GM19438 (cell line): Measurements from ENCODE around the gene PLEKHA6.

Experiments
- ATAC-seq: cut with Tn5 transposase; IDR thresholded peaks from one replicate; pipeline ENCODE4 v1.9.1; 2021; ENCODE audit warnings: low read depth; ENCODE audit not compliant: unreplicated experiment

The PLEKHA6 gene

DNA sequence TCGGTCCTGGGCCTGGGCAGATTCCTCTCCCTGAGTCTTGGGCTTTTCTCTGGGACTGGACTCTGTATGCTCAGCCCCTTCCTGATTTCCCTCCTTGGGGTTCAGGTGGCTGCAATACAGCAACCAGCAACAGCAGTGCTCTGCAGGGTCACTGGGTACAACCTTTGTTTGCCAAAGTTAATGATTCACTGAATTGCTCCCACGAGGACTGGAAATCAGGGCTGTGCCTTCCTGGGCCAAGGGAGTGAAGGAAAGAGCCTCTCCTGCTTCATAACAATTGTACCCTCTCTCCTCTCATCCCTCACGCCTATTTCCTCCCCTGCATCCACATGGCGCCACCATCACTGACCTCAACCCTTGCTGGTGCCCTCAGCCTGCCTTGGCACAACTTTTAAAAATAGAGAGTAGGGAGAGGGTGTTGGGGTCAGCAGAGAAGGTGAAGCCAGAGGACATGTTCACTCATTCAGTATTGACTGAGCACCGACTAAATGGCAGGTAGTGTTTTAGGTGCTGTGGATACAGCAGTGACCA, 93.2 kb downstream of the PLEKHA6 start:
- no peak for ATAC-seq

DNA sequence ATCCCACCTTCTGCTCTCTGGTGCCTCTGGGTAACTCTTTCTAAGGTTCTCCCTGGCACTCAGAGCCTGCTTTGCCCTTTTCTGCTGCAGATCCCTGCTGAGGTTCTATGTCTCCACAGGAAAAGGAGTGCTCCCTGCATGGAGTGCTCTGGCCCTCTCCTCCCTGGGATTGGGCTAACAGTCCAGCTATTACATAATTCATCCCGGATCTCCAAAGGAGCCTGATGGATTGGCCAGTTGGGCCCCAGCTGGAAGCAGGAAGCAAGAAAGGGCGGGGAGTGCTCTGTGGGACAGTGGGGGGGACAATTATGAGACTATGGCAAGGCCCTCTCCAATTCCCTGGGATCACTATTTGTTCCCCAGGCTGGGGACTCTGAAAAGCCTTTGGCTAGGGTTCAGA, 94.1 kb downstream of the PLEKHA6 start:
- ATAC-seq = no peak

DNA sequence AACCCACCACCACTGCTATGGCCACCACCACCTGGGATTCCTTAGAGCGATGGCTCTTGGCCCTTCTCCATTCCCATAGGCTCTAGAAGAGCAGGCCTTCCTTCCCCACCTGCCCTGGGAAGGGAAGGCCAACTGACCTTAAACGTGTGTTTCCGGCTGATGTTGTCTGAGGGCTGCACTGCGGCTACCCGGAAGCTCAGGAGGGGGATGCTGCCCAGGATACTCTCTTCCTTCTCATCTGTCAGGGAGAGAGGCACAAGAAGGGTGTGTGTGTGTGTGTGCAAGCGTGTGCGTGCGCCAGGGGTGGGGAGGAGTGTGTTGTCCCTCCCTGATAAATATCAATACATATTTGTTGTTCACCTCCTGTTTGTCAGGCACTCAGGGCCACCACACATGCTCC, 94.9 kb downstream of the PLEKHA6 start:
- no peak for ATAC-seq

DNA sequence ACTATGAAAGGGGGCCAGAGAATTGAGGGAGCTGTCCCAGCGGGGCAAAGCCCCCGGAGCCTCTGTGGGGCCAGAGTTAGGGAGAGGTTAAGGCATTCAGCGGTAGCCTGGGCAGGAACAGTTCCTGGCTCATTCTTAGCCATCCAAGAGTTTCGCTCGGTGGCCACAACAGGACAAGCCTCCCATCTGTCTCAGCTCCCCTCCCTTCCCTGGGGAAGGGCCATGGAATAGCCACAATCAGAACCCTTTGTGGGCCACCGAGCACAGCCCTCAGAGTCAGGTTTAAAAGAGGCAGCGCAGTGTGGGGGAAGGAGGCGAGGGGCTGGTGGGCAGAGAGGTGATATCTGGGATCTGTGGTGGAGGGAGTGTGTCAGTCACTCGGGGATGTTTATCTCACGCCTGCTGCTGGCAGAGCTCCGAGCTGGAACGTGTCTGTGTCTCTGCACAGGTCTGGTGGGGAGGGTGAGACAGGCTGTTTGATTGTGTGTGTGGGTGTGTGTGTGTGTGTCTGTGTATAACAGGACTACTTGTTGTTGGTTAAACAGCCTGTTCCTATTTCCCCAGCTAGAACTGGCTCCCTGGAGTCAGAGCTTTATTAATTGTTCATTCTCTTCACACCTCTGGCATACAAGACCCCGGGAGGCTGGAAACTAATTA, 96.3 kb downstream of the PLEKHA6 start:
- ATAC-seq = no peak

DNA sequence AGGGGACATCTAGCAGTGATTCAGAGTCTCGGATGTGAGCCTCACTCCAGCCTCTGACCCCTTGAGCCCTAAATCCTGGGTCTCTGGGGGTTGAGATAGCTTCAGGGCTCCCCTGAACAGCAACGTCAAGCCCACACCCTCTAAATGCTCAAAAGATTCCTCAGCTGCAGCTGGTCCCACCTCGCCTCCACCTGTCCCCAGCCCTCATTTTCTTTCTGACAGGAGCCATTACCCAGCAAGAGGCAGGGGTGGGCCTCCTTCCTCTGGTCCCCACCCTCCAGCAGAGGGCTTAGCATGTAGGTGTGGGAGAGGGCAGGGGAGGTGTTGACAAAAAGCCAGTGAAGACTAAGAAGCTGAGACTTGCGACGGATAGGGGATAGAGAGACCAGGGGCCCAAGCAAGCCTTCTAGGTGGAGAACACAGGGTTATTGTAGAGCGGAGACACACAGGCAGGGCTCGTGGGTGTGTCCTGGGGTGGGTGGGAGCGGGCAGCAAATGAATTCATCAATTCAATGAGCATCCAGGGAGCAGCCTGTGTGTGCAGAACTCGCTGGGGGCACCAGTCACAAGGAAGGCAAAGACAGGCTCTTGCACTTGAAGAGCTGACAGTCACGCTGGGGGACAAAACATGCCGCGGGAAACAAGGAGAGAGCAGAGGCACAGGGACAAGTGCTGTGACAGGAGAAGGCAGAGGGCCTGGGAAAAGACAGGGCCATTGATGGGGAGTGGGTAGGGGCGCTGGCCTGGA, 97.0 kb downstream of the PLEKHA6 start:
- no peak for ATAC-seq

DNA sequence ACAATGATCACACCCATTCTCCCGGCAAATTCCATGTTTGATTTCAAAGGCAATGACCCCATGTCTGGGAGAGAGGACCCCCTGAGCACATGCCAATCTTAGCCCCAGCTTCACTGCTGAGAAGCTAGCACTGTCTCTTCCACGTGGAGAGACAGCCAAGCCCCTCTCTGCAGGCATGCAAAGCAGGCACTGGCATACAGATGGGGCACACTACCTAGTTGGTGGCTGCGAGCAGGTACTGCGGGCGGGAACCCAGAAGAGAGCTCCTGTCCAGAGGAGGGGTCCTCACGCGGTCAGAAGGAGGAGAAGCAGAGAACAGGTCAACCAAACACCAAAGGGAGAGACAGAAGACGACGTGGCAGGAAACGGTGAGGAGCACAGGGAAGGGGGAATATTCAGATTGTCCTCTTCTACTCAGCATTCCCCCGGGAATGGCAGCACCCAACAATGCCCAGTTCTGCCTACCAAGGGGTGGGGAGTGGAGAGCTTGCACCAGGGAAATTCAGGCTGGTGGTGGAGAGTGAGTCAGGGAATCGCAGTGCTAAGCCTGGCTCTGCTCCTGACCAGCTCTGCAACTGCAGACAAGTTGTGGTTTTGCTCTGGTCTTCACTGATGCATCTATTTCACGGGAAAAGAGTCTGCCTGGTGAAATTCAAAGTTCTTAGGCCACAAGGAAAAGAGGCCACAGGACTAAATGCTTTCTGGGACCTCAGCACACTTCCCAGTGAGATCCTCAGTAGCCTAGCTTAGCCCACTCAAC, 97.8 kb downstream of the PLEKHA6 start:
- no peak for ATAC-seq

DNA sequence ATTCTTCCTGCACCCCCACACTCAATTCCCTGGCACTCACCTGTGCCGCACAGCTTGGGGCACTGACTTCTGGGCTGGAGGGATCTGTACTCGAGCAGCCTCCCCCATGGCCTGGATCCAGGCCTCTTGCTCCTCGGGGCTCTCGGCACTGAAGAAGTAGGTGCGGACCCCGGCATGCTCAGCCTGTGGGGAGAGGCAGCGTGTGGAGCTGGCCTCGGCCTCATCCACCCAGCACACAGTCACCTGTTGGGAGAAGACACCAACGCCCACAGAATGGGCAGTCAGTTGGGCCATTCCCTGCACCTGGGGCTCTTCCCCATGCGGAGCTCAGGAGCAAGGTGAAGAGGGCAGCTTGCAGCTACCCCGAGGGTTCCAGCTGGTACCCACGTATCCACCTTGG, 98.5 kb downstream of the PLEKHA6 start:
- ATAC-seq = no peak

DNA sequence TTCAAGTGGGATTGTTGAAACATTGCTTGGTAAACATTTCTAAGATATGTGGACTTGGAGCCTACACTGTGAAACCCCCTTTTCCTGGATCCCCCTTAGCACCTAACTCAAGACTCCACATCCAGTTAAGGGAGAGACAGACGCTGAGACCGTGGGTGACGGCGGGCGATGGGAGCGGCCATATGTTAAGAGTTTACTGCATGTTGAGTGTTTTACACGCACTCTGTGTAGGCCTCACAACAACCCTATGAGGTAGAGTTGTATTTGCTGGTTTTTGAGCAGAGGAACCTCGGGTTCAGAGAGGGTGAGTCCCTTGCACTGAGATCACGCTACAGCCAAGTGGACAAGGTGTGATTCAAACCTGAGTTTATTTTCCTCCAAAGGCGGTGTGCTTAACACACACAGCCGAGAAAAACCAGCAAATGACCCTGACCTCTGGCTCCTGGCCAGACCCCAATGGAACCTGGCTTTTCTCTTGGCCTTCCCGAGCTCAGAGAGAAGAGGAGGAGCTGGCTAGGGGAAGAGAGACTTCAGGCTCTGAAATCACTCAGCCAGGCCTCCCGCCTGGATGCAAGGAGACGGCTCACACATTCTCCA, 99.0 kb downstream of the PLEKHA6 start:
- ATAC-seq = no peak

DNA sequence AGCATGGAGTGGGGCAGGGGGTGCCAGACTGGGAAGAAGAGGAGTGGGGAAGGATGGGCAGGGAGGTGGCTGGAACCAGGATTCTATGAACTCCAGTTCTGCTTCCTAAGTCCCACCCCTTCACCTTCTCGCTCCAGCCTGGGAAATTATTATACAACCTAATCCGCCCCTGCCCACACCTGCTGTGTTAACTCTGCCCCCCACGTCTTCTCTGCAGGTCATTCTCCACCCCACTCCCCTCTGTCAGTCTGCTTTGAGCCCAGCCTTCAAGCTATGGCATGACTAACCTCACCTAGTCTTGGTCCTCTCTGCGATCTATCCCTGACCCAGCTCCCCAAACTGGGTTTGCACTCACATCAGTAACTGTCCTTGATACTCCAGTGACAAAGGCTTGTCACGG, 99.9 kb downstream of the PLEKHA6 start:
- ATAC-seq = no peak

DNA sequence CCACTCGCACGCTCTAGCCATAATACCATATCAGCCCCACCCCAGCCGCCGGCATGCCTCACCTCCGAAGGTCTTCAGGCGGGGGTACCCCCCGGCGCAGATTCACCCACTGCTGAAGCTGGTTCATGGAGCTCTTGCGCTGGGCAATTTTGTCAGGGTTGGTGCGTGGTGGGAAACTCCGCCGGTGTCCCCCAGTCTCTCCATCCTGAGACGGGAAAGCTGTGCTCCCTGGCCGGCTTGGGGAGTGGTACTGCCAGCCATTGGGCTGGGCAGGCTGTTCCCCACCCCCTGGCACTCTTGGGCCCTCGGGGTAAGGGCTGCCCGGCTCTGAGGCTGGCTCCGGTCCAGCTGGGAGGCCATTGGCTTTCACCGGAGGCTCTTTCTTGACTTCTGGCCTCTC, 100.5 kb downstream of the PLEKHA6 start:
- ATAC-seq = no peak

DNA sequence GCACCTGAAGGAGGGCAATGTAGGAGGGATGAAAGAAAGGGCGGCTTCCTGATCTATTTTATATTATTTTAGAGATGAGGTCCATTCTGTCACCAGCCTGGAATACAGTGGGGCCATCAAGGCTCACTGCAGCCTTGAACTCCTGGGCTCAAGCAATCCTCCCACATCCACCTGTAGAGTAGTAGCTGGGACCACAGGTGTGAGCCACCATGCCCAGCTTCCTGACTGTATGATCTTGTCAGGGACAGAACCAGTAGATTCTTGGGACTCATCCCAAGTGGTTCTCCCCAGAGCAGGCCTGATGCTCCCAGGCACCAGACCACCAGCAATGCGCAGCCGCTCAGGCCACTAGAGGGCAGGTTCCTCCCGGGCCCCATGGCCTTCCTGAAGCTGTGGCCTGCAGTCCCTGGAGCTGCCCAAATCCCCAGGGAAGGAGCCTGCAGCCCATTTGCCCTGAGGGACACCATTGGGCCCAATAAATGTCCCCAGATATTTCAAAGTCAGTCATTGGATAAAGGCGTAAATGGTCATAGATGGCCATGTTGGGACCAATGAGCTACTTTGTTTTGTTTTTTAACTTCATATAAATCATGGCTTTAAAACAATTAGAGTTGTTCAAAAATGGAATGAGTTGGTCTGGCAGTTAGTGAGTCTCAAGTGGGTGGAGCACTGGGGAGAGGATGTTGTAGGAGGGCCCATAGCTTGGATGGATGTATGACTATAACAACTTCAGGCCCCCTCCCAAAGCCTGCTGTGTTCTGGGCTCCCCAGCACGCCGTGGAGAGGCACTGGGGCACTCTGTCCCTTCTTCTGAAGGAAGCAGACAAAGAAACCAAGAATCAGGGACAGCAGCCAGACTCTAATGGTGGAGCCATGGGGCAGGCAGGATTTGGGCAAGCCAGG, 101.3 kb downstream of the PLEKHA6 start:
- ATAC-seq = no peak

DNA sequence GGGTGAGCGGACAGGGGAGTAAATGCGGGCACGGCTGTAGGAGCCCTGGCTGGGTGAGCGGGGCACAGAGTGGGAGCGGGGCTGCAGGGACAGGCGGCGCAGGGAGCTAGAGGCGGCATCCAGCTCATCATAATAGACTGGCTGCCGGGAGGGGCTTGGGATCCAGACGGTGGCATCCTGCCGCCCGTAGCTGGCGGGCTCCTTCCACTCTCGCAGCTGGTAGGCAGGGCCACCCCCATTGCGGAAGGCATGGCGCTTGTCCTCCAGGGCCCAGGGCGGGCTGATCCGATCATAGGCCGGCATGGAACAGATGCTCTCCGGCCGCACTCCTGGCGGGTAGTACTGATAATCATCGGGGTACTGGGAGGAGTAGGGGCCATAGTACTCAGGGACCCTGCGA, 102.3 kb downstream of the PLEKHA6 start:
- no peak for ATAC-seq

DNA sequence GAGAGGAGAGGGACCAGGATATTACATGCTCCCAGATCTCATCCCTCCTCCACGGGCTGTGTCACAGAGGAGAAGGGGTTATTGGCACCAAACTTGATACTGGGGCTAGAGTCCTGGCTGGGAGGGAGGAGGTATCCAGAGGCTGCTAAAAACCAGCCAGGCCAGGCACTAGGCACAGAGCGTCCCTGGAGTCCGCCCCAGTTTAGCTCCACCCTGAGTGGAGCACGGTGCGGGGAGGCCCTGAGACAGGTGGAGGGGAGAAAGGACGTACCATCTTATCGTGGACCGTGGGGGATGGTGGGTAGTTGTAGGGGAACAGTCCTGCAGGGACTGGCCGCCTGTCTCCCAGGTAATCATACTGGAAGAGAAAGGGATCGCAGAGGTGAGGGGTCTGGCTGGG, 103.2 kb downstream of the PLEKHA6 start:
- no peak for ATAC-seq

DNA sequence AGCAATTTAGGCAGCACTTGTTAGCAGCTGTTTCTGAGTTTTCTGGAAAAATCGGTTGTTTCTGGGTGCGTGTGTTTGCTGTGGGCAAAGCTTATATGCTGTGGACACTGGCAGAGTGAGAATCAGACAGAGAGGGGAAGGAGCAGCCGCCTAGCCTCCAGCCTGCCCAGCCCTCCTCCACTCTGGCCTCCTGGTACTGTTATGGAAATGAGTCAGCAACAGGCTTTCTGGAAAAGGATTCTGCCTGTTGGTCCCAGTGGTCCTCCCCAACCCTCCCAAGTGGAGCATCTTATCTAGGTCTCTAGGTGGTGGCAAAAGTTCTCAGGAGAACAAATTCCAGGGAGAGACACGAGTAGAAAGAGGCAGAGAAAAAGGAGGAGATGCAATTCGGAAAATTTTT, 103.8 kb downstream of the PLEKHA6 start:
- no peak for ATAC-seq

DNA sequence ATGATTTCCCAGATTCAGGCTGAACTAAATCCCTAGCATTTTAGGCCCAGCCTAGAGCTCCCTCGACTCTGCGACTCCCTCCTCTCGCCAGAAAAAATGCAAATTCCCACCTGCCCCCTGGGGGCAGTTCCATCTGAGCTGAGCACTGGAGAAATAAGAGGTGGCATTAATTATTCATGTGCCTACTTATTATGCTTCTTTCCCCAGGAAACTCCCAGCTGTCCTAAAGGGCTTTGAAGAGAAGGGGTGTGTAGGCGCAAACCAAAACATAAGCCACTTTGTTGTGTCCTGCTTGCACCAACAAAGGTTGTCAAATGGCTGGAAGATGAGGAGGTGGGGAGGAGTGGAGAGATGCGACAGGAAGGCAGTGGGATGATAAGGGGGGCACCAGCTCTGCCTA, 104.5 kb downstream of the PLEKHA6 start:
- ATAC-seq = no peak

DNA sequence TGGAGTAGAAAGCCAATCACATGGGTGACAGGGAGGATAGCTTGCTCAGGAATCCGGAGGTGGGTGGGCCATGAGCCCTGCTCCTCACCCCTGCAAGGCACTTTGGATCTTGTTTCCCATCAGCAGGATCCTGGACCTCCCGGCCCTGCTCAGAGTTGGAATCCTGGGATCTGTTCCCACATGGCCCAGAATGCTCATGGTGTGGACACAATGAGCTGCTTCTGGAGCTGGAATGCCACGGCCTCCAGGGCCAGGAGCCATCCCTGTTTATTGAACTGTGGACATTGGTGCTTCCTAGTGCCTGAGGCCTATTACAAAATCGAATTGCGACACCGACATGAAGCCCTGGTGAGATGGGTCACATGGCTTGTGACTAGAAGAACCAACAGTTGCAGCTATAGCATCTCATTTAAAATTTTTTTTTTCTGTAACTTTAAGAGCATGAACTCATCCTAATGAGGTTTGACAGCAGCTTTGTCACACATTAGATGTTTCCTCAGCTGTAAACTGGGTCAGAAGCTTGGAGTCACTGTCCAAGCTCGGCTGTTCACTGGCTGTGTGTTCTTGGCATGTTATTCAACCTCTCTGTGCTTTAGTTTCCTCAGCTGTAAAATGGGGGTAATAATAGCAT, 105.6 kb downstream of the PLEKHA6 start:
- ATAC-seq = no peak

DNA sequence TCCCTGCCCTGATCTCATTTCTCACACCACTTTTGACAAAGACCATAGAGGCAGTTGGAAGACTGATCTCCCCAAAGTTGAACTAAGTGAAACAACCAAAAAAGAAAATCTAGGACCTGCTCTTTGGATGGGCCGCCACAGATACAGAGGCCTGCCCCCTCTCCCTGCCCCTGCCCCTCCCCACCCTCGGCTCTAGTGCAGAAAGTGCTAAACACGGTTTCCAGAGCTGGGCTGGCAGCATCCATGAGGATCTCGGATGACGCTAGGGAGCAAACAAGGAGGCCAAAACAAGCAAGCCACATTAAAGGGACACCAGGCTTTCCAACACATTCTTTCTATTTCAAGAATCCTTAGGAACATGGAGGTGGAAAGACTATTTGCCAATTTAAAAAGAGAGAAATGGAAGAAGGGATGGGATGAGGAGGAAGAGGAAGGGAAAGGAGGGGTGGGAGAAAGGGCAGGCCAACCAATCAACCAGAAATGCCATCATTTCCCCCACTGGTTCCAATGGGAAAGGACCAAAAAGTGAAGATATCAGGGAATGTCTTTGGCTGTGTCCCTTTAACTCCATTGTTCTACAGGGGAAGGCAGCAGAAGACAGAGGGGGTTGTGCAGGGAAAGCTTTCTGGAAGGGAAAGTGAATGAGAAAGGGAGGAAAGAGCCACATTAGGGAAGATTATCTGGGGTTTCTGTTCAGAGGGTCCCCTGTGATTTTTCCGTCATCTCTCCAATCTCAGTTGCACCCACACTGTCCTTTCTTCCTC, 107.6 kb downstream of the PLEKHA6 start:
- ATAC-seq = no peak

DNA sequence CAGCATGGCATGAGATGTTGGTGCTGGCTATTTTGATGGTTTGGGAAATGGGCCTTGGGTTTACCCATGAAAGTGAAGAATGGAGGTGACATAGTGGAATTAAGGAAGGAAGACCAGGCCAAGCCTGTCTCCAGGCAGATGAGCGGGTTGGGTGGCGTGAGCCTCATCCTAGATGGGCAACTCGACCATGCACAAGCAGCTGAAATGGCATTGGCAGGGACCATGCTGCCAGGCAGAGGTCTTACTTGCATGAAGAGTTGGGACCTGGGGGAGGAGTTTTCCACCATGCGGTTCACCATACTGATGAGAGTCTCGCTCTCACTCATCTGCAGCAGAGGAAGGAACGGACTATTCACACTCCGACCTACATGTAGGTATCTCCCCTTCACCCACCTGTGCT, 108.4 kb downstream of the PLEKHA6 start:
- no peak for ATAC-seq
